HFFc6 (cell line): ENCODE measurements around the gene EVI5. TPM values are rescaled to one million over a fixed set of nuclear protein-coding genes. Genes with fewer than 3 reads are reported as not detected.

Source experiments
- DNase-seq: peaks from one replicate; pipeline ENCODE4 v3.0.0-alpha.2; 2018
- H3K27ac Mint-ChIP-seq: 2 replicates; pipeline ENCODE4 v1.8.0; 2020; ENCODE audit warnings: mild to moderate bottlenecking, mixed read lengths
- H3K27me3 Mint-ChIP-seq: 2 replicates; pipeline ENCODE4 v1.8.0; 2021; ENCODE audit warnings: mild to moderate bottlenecking, moderate library complexity, mixed read lengths; ENCODE audit not compliant: insufficient read depth
- H3K36me3 Mint-ChIP-seq: 2 replicates; pipeline ENCODE4 v1.8.0; 2021; ENCODE audit warnings: low read depth, mixed read lengths
- H3K4me1 Mint-ChIP-seq: 2 replicates; pipeline ENCODE4 v1.8.0; 2020; ENCODE audit warnings: low read depth, mixed read lengths
- H3K4me3 Mint-ChIP-seq: 2 replicates; pipeline ENCODE4 v1.8.0; 2020; ENCODE audit warnings: mild to moderate bottlenecking, moderate library complexity, mixed read lengths
- H3K9me3 Mint-ChIP-seq: 2 replicates; pipeline ENCODE4 v1.8.0; 2020; ENCODE audit warnings: mild to moderate bottlenecking, mixed read lengths
- long read RNA-seq: library from polyadenylated mRNA; unstranded; transcript quantifications from one replicate; pipeline ENCODE4 v2.0.0, GENCODE V29; 2019
- total RNA-seq, 6 experiments: library from RNA; stranded (reverse); fragmentation: NEBNext Ultra II Directional; extraction: Animal tissue kit (Norgen Biotek cat#: 25700); gene quantifications; 2 replicates in 1 of 6; 3 replicates in 5 of 6; pipeline ENCODE4 v1.2.3, GENCODE V29; 2021
- TF ChIP-seq, protein P1 (sequence below): fragments of 200-600 bp; sonication (generic); IDR thresholded peaks from 2 replicates; pipeline ENCODE4 v1.5.0; 2021; ENCODE audit warnings: antibody characterized with exemption, mild to moderate bottlenecking

The EVI5 gene
- 10 to 100 TPM; 31.7 to 43.7 (median 34.0) TPM for total RNA-seq
- long read RNA-seq, partial matches to known transcripts = 9 of 25 reads
- long read RNA-seq, other reads (novel, unspliced or antisense) = 16 of 25 reads

GRCh38 chr1:92784639-92785500, at the start of gene EVI5:
Gene EVI5, minus strand, starts transcription at chr1:92785108. Its CDS starts 48,562 bp downstream, at chr1:92736546.
- peaks cover 2% of the 10 kb centered on the region for H3K27me3 Mint-ChIP-seq
- DNase-seq = peak; percentile 94
- TF ChIP-seq, protein P1, sequence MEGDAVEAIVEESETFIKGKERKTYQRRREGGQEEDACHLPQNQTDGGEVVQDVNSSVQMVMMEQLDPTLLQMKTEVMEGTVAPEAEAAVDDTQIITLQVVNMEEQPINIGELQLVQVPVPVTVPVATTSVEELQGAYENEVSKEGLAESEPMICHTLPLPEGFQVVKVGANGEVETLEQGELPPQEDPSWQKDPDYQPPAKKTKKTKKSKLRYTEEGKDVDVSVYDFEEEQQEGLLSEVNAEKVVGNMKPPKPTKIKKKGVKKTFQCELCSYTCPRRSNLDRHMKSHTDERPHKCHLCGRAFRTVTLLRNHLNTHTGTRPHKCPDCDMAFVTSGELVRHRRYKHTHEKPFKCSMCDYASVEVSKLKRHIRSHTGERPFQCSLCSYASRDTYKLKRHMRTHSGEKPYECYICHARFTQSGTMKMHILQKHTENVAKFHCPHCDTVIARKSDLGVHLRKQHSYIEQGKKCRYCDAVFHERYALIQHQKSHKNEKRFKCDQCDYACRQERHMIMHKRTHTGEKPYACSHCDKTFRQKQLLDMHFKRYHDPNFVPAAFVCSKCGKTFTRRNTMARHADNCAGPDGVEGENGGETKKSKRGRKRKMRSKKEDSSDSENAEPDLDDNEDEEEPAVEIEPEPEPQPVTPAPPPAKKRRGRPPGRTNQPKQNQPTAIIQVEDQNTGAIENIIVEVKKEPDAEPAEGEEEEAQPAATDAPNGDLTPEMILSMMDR = no peak; the same call in 1 of the 2 replicates
- peaks cover 24% of the 10 kb centered on the region for H3K4me1 Mint-ChIP-seq
- peak within 1 kb of the TSS; percentile 94 for H3K4me3 Mint-ChIP-seq
- no peaks in the 10 kb centered on the region for H3K36me3 Mint-ChIP-seq
- H3K27ac Mint-ChIP-seq = peak within 1 kb of the TSS; percentile 99
- no peaks in the 10 kb centered on the region for H3K9me3 Mint-ChIP-seq

DNA sequence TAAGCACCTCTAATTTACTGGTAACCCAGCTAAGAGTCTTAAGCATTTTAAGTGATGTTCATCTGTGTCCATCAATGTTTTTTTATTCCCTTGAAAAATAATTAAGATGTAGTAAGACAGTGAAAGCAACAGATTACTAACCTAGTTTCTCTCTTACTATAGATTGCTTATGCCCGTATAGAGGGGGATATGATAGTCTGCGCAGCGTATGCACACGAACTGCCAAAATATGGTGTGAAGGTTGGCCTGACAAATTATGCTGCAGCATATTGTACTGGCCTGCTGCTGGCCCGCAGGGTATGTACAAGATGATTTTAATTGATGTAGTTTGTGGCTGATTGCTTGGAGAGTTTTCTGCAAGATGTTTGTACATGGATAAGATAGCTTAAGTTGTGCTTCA, 49.7 kb upstream of the EVI5 start:
- Mint-ChIP-seq H3K9me3 (no peaks in the 10 kb centered on the region), H3K4me3 (peak overlapping the region; percentile 99), H3K27ac (peak overlapping the region; percentile 99), H3K4me1 (peaks cover 69% of the 10 kb centered on the region), H3K36me3 (peaks cover 67% of the 10 kb centered on the region), H3K27me3 (peaks cover 6% of the 10 kb centered on the region)
- no peak for DNase-seq
- TF ChIP-seq, protein P1 = no peak

DNA sequence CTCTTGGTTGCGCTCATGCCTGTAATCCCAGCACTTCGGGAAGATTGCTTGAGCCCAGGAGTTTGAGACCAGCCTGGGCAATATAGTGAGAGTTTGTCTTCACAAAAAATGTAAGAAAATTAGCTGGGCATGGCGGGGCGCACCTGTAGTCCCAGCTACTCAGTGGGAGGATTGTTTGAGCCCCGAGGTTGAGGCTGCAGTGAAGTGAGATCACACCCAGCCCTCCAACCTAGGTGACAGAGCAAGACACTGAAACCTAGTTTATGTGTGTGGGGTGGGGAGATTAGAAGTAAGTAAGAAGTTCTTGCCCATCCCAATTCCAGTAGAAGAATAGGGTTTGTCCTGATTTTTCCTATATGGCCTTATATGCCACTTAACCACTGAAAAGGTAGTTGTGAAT, 48.9 kb upstream of the EVI5 start:
- Mint-ChIP-seq H3K27ac (peak overlapping the region; percentile 99), H3K9me3 (no peaks in the 10 kb centered on the region), H3K27me3 (peaks cover 6% of the 10 kb centered on the region), H3K4me3 (peak overlapping the region; percentile 99), H3K4me1 (peaks cover 63% of the 10 kb centered on the region), H3K36me3 (peaks cover 62% of the 10 kb centered on the region)
- TF ChIP-seq, protein P1 = no peak
- no peak for DNase-seq

DNA sequence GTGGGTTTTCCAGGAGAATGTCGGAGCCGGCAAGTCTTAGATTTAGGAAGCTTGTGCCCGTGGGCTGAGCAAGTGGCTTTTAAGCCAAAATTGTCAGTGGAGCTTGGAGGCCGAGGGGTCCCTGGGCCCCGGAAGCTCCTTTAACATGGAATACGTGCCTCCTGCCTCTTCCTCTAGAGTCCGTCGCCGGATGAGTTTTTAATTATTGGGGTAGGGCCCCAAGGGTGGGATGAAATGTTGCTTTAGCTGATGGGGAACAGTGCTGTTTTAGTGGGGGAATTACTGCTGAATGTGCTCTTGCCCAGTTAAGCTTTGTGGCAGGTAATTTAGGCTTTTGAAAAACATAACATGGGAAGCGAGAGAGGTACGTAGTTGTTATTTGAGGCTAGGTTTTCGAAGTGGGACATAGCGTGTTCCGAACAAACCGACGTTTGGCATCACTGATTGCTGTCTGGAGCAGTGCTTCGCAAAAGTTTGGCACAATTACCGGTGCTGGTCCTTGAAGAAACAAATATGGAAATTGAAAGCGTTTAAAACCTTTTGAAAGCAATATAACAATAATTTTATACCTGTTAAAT, 47.7 kb upstream of the EVI5 start:
- no peak for DNase-seq
- Mint-ChIP-seq H3K4me3 (peak overlapping the region; percentile 99), H3K27ac (peak overlapping the region; percentile 99), H3K36me3 (peaks cover 52% of the 10 kb centered on the region), H3K27me3 (peaks cover 6% of the 10 kb centered on the region), H3K9me3 (no peaks in the 10 kb centered on the region), H3K4me1 (peaks cover 51% of the 10 kb centered on the region)
- TF ChIP-seq, protein P1 = no peak

DNA sequence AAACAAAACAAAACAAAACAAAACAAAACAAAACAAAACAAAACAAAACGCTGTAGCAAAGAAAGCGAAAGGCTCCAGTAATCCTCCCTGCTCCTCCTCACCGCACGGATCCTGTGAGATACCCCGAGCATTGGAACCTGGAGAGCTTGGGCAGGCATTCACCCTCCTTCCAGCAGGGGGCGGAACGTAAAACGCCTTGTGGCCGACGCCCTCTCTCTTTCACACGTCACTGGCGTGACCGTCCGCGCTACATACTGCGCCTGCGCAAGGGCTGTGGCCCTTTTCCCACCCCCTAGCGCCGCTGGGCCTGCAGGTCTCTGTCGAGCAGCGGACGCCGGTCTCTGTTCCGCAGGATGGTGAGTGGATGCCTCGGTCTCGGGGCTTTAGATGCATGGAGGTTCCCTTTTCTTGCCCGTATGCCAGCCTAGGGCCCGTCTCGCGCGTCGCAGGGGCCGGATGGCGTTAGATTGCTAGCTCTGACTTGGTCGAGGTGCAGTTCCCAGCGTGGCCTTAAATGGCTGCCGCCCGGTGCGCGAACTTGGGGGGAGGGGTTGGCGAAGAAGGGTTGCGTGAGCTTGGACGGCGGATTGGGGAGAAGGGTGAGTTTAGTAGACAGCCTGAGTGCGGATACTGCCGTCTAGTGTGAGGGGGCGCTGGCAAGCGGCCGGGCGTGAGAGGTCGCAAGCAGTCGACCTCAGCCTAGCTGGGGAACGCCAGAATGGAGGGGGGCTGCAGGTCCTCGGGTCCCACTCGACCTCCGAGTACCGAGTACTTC, 47.0 kb upstream of the EVI5 start, which contains the start of gene RPL5:
TSS of gene RPL5 (plus strand) at position 279 of the 775 bp plus-strand sequence. CDS start at position 354, 75 bp downstream.
- H3K27me3 Mint-ChIP-seq = peaks cover 6% of the 10 kb centered on the region
- no peaks in the 10 kb centered on the region for H3K9me3 Mint-ChIP-seq
- TF ChIP-seq, protein P1 = peak; percentile 96
- H3K27ac Mint-ChIP-seq = peak within 1 kb of the TSS; percentile 99
- peak; percentile 95 for DNase-seq
- peak within 1 kb of the TSS; percentile 99 for H3K4me3 Mint-ChIP-seq
- H3K4me1 Mint-ChIP-seq = peaks cover 44% of the 10 kb centered on the region
- peaks cover 45% of the 10 kb centered on the region for H3K36me3 Mint-ChIP-seq
